Fibroblast of skin of back (primary cell): Measurements from ENCODE around the gene CYTH1.
A peak's percentile ranks its signal among the peaks of the same experiment; 100 is the strongest.

Experiments used
- DNase-seq: peaks from one replicate; pipeline ENCODE4 v3.0.0-alpha.2; 2013

CYTH1 gene

DNA sequence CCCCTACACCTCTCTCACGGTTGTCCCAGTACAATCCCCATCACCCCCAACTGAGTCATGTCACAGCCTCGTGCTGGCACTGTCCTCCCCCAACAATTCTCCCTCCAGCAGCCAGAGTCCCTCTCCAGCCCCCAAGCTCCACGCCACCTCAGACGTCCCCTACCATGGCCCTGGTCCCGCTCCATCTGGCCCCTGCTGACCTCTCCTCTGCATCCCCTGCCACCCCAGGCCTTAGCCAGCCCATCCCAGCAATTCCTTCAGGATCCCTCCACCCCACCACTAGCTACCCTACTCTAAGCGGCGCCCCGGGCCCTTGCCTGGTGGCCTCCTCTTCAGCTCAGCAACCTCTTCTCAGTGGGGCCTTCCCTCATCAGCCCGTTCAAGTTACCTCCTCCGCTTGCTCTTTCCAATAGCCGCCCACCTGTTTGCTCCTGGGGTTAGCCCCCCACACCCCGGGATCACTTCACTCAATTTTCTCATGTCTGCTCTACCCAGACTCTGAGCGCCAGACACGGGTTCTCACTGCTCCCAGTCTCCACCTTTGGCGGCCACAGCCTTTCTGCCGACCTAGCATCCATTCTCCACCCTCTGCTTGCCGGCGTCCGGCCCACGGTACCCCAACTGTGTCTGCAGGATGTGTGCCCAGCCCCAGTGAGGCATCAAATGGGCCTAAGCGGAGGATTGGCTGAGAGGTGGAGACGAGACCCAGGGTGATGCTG, 112.7 kb downstream of the CYTH1 start:
- DNase-seq: no peak

DNA sequence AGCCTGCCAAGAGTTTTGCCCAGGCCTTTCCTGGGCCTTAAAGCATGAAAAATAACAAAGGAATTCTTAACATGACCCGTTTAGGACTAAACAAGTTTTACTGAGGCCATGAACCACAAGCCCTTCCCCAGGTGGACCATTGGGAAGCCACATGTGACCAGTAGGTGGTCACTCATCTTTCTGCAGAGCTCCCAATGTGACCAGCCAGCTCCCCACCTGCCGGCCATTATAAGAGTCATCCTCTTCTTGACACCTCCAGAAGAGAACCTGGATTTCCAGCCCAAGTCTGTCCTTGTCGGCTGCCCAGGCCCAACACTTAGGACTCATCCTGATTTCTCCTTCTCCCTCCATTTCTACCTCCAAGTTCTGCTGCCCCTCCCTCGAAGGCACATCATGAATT, 113.2 kb downstream of the CYTH1 start:
- DNase-seq: no peak

DNA sequence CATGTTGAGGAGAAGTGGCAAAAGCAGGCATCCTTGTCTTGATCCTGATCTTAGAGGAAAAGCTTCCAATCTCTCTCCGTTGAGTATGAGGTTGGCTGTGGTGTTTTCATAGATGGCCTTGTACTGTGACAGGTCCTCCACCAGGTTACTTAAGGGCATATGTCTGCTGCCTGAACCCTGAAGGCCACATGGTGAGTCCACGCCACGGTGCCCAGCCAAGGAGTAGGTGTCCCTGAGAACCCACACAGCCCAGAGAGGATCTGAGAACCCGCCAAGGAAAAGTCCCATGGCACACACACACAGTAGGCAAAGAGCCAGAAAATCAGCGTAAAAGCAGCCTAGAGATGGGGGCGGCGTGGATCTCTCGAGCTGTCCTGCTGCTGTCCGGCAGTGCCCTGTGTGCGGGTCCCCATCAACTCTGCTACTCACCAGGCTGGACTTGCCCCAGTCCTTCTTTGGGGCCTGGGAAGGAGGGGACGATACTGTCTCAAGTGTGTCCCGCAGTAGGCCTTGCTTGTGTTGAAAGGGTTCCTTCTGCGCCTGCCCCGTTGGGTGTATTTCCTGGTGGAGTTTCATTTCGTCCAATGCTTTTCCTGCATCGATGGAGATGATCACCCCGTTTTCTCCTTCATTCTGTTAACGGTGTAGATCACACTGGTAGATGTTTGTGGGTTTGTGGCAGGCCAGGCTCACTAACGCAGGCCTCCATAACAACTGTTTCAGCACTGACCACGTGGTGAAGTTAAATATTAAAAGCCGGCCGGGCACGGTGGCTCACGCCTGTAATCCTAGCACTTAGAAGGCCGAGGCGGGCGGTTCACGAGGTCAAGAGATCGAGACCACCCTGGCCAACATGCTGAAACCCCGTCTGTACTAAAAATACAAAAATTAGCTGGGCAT, 114.1 kb downstream of the CYTH1 start:
- no peak for DNase-seq

DNA sequence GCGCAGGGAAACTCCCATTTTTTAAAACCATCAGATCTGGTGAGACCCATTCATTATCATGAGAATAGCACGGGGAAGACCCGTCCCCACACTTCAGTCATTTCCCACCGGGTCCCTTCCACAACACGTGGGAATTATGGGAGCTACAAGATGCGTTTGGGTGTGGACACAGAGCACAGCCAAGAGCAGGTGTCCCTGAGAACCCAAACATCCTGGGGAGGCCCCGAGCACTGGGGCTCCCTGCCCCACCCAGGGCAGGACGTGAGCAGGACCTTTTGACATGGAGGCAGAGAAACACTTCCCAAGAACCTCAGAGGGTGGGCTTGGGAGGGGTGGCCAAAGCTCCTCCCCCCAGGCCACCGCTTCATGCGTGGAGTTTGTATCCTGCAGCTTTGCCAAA, 115.0 kb downstream of the CYTH1 start:
- DNase-seq: no peak

DNA sequence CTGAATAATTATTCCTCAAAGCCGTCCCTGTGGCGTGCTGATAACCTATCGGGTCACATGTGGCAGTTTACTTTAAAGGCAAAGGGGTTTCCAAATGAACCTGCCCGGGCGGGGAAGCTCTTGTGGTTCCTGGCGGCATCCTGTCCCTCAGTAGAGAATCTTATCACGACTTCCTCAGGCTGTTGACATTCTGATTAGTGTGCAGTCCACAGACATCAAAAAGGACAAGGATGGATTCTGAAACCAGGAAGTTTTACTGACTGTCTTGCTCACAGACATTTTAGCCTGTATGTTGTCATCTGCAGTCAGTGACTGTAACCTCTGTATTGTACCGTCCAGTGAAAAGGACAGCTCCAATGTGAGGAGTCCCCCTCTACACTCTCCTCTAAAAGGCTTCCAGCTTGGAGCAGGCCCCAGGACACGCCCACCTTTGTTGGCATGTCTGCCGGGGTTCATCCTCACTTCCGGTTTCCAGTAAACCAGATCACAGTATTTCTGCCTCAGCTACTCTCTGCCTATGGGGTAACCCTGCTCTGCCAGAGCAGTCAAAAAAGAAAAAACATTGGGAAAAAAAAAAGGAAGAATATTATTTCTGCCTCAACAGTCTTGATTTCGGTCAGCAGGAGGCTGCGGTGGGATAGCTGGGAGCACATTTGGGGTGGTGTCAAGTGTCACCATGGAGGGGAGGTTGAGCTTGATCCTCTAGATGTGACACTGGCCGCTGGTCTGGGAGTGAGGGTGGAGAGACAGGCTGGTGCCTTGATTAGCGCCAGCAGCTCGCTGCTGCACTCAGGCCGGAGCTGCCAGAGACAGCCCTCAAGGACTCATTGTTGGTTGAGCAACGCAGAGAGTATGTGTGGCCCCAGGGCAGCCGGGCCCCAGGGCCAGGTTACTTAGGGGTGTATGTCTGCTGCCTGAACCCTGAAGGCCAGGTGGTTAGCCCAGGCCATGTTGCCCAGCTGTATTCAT, 115.8 kb downstream of the CYTH1 start:
- DNase-seq: no peak

DNA sequence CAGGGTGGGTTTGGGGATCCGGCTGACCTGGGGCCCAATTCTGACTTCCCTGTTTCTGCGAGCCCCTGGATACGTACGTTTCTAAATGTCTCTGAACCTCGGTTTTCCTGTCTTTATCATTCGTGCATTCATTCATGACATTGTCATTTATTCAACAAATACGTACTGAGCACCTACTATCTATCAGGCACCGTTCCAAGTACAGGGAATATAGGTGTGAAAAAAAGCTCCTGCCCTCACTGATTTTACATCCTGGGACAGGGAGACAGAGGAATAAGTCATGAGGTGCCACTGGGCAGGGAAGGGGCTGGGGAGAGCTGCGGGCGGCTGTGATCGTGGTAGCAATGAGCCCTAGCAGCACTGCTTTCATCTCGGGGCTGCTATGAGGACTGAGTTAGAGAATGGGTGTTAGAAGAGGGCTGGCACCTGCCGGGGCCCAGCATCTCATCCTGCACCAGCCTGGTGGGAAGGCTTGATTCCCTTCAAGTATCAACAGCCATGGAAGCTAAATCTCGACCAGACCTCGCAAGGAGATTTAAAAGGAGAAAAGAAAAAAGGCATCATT, 116.6 kb downstream of the CYTH1 start:
- DNase-seq: no peak

DNA sequence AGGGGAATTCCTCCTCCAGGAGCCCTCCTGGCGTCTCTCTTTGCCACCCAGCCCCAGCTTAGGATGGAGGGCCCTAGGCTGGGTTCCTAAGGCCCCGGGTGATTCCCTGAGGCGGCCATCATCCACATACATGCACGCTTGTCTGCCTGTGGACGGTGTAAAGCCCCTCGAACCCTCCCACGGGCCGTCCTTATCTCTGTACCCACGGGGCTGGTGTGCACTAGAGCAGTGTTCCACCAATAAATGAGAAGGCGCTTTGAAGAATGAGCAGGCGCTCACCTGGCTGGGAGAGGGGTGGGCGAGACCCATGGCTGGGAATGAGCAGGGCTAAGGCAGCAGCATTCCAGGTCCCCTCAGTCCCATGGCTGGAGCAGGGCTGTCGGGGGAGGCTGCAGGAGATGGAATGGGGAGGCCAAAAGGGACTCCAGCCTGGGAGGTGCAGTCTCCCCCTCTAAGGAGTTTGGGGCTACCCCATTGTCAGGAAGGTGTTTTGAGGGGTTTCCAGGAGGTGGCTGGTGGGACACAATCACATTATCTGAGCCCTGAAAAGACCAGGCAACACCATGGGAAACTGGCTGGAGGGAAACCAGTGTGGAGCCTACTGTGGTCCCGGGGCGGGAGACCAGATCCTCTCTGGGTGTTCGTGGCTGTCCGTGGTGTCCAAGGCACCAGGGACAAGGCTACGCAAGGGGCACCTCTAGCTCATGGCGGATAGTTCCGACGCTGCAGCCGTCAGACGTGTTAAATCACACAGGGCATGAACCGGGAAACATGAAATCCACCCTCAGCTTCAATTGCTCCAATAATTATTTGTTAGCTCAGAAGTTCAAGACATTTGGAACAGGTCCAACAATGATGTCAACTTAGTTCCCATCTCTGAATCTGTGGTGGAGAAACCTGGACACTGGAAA, 117.3 kb downstream of the CYTH1 start:
- DNase-seq: no peak

DNA sequence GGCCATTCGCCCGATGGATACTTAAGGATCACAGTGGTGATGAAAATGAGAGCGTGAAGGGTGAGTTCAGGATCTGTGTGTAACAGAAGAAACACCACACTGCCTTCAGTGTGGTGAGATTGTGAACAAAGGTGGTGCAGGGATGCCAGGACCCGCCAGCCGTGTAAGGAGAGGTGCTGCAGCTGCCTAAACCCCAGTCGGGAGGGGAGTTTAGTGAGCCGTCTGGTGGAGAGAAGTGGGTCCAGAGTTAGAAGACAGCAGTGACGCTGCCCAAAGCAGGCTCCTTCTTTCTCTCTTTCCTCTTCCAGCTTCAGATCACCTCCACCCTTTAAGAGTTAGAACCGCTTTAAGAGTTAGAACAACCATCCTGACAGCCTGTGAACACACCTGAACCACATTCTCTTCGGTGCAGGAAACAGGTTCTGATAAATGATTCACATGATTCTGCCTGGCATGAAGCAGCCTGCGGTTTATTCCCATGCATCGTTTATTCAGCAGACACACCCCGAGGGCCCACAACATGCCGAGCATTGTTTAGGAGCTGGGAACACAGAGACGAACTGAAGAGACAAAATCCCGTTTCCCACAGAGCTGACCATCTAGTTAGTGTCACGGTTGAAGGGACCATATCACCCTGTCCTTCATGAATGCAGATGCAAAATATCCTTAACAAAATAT, 120.8 kb downstream of the CYTH1 start:
- DNase-seq: peak; percentile 38

DNA sequence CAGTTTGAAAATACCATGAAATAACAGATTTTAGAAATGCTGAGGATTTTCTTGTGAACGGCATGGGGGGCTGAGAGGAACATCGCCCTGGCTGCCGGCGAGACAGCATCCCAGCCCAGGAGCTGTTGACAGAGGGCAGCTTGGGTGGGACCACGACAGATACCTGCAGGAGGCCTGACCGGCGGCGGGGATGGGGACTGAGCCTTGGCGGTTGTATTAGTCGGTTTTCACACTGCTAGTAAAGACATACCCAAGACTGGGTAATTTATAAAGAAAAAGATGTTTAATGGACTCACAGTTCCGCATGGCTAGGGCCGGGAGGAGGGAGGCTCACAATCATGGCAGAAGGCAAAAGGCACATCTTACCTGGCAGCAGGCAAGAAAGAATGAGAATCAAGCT, 122.5 kb downstream of the CYTH1 start:
- no peak for DNase-seq

DNA sequence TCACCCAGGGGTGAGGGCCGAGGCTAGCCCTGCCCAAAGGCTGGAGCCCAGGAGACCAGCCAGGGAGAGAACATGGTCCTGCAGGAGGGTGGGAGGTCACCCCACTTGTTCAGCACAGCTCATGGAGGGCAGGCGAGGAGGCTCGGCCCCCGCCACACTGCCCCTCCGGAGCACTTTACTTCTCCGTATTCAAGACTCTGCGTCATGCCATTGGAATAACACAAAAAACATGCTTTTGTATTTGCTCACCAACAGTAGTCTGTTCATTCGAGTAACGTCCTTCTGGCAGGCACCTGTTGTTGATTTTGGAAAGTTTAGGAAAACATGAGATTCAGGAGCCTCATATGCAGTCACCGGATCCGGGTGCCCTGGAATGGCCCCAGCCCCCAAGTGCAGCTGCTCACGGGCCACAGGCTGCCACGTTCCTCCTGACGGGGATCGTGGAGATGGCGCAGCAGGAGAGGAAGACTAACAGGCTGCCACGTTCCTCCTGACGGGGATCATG, 123.7 kb downstream of the CYTH1 start:
- peak; percentile 88 for DNase-seq

DNA sequence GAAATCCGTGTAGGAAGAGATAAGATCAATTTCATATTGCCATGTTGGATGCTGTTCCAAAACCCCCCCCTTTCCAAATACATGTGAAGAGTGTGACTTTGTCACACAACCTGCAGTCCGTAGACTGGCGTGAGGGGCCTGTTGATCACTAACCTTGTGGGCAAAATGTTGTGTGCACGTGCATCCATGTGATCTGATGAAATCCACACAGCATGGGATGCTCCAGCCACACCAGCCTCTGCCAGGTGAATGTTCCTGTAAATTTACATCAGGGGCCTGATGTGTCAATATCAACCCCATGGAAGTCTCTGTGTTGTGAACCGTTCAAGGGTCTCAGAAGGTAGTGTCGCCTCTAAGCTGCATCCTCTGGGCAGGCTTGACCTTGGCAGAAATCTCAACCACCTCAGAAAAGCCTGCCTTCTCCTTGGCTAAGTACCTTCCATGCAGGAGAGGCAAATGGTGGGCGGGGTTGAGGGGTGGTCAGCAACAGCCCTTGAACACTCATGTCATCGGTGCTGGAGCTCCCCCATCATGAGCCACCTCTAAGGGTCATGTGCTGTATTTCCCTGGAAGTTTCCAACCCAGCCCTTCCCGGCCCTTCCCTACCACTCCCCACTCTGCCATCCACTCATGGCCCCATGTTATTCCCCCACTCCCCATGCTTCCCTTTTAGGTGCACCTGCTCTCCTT, 126.7 kb downstream of the CYTH1 start:
- no peak for DNase-seq

DNA sequence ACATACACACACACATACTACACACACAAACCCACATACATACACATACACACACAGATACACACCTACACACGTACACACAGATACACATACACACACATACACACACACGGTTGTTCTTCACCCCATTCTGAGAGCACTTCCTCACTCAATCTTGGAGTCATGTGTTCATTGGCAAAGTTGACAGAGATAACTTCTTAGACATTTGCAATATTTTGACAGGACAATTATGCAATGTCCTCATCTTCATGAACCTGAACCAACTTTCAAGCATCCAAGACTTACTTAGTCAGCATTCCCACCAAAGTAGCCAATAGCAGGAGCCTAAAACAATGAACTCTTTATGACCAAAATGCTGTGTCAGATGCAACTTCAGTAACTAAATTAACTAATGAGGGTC, 127.7 kb downstream of the CYTH1 start:
- DNase-seq: no peak

DNA sequence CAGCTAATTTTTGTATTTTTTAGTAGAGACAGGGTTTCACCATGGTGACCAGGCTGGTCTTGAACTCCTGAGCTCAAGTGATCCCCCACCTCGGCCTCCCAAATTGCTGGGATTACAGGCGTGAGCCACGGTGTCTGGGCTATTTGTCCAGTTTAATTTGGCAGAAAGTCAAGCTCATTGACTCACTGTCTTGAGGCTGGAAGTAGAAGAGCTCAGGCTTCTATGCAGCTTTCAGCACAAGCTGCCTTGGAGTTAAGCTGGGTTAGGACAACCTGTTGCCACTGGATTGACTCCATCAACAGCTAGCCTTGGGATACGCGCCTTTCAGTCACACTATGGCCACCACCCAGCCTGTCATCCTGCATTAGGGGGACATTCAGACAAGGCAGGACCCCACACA, 128.7 kb downstream of the CYTH1 start:
- DNase-seq: peak; percentile 57

DNA sequence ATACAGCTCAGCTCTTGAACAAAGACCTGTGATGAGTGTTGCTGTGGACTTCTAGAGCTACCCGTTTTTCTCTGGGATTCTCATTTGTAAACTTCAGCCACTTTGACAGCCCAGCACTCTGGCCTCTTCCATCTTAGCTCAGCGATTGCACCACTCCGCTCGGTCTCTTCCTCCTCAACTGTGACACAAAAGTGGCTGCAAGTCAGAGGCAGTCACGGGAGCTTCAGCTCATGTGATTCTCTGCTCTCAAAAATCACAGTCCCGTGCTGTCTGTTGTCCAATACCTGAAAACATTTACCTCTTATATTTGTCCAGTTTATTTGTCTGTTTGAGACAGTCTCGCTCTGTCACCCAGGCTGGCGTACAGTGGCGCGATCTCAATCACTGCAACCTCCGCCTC, 129.2 kb downstream of the CYTH1 start:
- no peak for DNase-seq

DNA sequence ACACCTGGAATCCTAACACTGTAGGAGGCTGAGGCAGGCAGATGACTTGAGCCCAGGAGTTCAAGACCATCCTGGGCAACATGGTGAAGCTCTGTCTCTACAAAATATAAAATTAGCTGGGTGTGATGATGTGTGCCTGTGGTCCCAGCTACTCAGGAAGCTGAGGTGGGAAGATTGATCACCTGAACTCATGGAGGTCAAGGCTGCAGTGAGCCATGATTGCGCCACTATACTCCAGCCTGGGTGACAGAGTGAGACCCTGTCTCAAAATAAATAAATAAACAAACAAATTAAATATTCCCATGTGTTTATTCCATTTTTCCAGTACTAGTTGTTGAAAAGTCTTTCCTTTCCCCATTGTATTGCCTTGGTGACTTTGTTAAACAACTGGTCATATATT, 130.0 kb downstream of the CYTH1 start:
- DNase-seq: no peak

DNA sequence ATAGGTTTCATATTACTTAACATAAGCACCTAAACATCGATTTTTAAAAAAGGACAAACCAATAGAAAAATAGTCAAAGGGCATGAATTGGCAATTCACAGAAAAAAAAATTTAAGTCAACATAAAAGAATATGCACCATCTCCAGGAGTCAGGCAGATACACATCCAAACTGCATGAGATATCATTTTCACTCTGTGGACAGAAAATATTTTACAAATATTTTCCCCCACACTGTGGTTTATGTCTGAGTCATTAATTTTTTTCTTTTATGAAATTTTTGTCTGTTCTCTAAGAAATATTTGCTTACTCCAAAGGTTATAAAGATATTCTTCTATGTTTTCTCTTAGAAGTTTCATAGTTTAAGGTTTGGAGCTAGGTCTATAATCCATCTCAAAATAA, 130.5 kb downstream of the CYTH1 start:
- peak; percentile 75 for DNase-seq

DNA sequence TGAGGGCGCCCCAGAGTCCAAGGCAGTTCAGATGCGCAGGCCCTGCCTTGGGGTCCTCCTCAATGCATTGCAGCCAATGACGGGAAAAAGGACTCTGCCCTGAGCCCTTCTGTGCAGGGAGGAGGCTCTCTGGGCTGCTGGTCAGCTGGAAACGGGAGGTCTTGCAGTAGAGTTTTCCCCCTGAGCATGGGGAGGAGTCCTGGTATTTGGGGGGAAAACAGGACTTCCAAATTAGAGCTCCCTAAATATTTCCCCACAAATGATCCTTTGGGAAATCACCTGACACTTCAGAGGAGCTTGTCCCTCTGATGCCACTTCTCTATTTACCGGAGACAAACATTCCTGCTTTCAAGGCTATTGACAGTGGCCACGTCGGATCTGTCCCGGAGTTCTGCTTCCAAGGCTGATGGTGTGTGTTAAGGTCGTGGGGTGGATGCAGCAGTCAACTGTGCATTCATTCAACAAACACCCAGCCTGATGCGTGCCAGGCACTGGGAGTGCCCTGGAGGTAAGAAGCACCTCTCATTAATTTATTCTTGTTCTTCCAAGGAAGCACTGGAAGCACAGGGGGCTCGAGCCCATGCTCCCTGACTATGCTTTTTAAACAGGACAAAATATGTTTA, 131.9 kb downstream of the CYTH1 start:
- no peak for DNase-seq

DNA sequence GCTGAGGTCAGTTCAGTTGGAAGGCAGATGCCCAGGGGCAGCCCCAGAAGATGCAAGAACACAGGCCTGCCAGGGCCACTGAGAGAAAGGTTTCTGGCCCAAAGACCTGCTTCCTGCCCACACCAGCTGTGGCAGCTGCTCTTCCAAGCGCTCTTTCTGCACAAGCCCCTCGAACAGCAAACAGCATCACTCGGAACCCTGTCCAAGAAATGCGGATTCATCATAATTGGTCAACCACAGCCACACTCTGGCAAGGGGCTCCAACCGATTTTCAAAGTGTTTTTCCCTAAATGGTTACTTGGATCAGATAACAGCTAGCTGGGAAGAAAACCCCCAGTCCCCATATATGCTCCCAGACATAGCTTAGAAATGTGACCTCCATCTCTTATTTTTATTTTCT, 133.8 kb downstream of the CYTH1 start:
- no peak for DNase-seq

DNA sequence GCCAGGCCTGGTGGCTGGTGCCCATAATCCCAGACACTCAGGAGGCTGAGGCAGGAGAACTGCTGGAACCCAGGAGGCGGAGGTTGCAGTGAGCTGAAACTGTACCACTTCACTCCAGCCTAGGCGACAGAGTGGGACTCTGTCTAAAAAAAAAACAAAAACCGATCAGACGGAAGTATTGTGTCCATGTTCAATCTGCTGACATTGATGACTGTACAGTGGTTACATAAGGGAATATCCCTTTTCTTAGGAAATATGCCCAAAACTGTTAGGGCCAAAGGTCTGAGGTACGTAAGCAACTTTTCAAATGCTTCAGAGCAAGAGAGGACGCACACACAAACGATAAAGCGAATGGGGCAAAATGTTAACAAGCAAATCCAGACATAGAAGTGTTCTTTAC, 135.0 kb downstream of the CYTH1 start:
- no peak for DNase-seq
